Tibial nerve (tissue), 4 donors: ENCODE measurements around the gene IFT57.

ENCODE experiments used
- EP300 ChIP-seq, 2 donors: sonication (generic); formaldehyde crosslinking; IDR thresholded peaks; one replicate each; pipeline ENCODE4 v1.6.1; 2017; ENCODE audit warnings: antibody characterized with exemption in 2 of 2, mild to moderate bottlenecking in 1 of 2
- POLR2A ChIP-seq, 2 donors: fragments of 450-650 bp; IDR thresholded peaks; one replicate each; pipeline ENCODE4 v1.6.1; 2017; ENCODE audit warnings: antibody characterized with exemption in 2 of 2, mild to moderate bottlenecking in 2 of 2, moderate library complexity in 2 of 2
- TF ChIP-seq, protein P1 (sequence below), 5 experiments: fragments of 200-600 bp in 3 of 5; fragments of 450-650 bp in 2 of 5; sonication (generic) in 3 of 5; IDR thresholded peaks; one replicate each; pipeline ENCODE4 v1.5.1; 2016 to 2019; ENCODE audit warnings: antibody characterized with exemption in 5 of 5, mild to moderate bottlenecking in 3 of 5, moderate library complexity in 2 of 5

DNA sequence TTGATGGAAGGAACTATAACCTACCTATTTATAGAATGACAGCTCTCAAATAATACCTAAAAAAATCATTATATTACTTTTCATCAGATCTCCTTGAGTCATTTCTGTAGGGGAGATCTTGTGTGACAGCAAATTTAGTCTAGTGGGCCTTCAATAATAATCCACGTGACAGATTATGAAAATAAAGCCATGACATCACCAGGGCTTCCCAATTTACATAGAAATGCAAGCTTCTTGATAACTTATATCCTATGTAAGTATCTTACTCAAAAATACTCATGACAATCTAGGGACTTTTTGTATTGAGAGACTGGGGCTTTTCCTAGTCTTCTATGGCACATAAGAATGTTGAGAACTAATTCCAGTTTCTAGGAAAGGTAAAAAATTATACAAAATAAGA lies 21.6 kb downstream of the IFT57 start:
- no peak for TF ChIP-seq EP300 (IDR thresholded peaks at IDR 0.05)
- TF ChIP-seq, protein P1, sequence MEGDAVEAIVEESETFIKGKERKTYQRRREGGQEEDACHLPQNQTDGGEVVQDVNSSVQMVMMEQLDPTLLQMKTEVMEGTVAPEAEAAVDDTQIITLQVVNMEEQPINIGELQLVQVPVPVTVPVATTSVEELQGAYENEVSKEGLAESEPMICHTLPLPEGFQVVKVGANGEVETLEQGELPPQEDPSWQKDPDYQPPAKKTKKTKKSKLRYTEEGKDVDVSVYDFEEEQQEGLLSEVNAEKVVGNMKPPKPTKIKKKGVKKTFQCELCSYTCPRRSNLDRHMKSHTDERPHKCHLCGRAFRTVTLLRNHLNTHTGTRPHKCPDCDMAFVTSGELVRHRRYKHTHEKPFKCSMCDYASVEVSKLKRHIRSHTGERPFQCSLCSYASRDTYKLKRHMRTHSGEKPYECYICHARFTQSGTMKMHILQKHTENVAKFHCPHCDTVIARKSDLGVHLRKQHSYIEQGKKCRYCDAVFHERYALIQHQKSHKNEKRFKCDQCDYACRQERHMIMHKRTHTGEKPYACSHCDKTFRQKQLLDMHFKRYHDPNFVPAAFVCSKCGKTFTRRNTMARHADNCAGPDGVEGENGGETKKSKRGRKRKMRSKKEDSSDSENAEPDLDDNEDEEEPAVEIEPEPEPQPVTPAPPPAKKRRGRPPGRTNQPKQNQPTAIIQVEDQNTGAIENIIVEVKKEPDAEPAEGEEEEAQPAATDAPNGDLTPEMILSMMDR (IDR thresholded peaks at IDR 0.05): no peak
- no peak for TF ChIP-seq POLR2A (IDR thresholded peaks at IDR 0.05)
